GM12875 (cell line): ENCODE measurements around the gene RAI2.

Experiments used
- H3K4me3 ChIP-seq: one replicate; pipeline ENCODE4 v1.5.1; 2011; ENCODE audit warnings: low read depth, low read length, control low read depth
- TF ChIP-seq, protein P1 (sequence below): IDR thresholded peaks from 2 replicates; pipeline ENCODE4 v1.5.1; 2011; ENCODE audit warnings: low read depth, mild to moderate bottlenecking, control low read depth, inconsistent platforms, low read length, moderate library complexity, borderline replicate concordance; ENCODE audit not compliant: insufficient read depth

The RAI2 gene

DNA sequence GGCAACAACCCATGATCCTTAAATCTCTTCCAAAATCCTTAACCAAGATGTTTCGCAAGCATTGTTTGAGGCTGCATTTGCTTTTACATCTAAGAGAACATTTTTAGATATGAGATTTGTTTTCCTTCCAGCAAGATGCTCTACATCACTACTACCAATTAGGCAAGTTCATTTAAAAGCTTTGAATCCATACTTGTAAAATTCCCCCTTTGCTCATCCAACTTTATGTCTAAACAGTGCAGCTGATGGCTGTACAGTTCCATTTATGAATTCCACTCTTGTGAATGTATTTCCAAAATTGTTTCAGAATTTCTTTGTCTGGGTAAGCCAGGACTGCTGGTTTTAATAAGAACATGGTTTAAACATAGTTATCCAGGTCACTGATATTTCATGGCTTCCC lies 31.5 kb downstream of the RAI2 start:
- TF ChIP-seq, protein P1, sequence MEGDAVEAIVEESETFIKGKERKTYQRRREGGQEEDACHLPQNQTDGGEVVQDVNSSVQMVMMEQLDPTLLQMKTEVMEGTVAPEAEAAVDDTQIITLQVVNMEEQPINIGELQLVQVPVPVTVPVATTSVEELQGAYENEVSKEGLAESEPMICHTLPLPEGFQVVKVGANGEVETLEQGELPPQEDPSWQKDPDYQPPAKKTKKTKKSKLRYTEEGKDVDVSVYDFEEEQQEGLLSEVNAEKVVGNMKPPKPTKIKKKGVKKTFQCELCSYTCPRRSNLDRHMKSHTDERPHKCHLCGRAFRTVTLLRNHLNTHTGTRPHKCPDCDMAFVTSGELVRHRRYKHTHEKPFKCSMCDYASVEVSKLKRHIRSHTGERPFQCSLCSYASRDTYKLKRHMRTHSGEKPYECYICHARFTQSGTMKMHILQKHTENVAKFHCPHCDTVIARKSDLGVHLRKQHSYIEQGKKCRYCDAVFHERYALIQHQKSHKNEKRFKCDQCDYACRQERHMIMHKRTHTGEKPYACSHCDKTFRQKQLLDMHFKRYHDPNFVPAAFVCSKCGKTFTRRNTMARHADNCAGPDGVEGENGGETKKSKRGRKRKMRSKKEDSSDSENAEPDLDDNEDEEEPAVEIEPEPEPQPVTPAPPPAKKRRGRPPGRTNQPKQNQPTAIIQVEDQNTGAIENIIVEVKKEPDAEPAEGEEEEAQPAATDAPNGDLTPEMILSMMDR: no peak
- no peak overlapping the region for H3K4me3 ChIP-seq

DNA sequence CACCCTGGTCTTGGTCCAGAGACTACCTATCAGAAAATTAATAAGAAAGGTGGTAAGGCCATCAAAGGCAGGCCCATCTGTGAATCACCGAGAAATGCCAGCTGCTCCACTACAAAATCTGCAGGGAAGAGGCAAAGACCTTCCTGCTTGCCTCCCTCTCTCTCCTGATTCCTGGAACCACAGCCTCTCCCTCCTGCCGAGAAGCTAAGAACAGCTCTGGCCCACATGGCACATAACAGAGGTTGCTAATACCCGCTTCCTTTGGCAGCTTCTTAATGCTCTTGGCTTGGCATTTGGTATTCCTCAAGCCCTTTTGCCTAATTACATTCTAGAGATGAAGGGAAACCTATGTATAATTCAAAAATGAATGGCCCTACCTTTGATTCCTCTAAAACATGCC lies 32.9 kb downstream of the RAI2 start:
- TF ChIP-seq, protein P1: no peak
- no peak overlapping the region for H3K4me3 ChIP-seq

DNA sequence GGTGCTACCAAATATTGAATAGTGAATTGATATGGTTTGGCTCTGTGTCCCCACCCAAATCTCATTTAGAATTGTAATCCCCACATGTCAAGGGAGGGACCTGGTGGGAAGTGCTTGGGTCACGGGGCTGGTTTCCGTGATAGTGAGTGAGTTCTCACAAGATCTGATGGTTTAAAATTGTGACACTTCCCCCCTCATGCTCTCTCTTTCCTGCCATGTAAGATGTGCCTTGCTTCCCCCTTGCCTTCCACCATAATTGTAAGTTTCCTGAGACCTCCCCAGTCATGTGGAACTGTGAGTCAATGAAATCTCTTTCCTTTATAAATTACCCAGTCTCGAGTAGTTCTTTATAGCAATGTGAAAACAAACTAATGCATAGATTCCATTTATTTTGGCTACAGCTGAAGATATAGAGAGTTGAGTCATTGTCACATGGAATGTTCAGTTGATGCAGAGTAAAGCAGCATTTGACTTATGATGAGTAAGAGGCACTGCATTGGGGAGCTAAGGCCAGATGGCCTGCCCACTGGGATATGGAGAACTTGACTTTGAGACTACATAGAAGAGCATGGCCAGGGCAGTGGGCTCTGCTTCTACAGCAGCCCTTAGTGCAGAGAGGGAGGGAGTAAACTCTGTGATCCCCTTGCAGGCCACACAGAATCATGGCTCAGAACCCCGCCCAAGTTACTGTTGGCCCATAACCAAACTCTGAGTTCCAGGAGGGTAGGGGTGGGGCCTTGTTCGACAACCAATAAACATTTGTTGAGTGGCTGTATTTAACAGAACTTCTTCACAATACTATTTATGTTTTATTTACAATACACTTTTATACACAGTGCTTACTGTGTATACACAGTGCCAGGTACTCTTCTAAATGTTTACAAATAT lies 34.2 kb downstream of the RAI2 start:
- H3K4me3 ChIP-seq: no peak overlapping the region
- TF ChIP-seq, protein P1: no peak

DNA sequence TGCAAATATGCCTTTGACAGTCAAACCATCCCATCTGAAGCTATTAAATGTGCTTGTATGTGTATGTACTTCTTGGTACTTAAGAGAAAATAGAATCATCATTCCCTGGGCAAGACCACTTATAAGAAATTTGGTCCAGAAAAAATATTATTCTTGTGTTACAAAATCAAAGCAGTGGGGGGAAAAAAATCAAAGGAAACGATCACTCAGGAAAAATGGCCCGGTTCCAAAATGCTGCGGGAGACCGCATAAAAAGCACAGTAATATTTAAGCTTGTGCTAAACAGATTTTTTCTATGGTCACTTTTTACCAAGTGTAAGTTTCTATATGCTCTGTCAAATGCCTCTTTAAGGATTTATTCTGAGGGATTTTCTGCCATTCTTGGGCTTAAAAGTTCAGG lies 36.1 kb downstream of the RAI2 start:
- TF ChIP-seq, protein P1: no peak
- H3K4me3 ChIP-seq: no peak overlapping the region

DNA sequence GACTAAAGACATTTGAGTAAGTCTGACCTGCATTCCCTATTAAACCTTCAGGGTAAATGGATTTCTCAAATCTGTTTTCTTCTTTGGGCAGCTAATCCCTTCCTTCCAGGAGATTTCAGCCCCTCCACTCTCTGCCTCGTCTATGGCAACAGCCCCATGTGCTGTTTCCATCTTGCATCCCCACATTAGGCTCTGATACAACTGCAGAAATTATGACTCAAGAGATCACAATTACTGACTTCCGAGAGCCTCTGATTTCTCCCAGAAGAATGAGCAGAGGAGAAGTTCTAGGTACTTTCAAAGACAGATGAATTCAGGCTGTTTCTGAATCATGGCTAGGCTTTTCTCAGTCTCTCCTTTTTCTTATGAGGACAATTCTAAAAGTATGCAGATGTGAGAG lies 38.7 kb downstream of the RAI2 start:
- TF ChIP-seq, protein P1: no peak
- H3K4me3 ChIP-seq: no peak overlapping the region

DNA sequence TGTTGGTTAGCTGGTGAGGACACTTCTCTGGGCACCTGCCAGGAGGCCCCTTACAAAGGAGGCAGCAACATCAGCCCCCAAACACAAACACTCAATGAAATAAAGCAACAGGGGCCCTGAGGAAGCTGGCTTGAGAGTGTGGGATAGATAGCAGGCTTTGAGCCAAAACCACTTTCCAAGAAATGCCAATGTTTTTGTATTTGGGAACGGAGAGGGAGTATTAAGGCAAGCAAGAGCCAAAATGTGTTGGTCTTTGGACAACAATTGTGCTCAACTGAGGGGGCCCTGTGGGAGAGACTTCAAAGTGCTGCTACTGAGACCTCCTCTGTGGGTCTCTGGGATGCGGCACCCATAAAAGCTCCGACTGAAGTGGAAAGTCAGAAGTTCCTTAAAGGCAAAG lies 41.0 kb downstream of the RAI2 start:
- TF ChIP-seq, protein P1: no peak
- no peak overlapping the region for H3K4me3 ChIP-seq

DNA sequence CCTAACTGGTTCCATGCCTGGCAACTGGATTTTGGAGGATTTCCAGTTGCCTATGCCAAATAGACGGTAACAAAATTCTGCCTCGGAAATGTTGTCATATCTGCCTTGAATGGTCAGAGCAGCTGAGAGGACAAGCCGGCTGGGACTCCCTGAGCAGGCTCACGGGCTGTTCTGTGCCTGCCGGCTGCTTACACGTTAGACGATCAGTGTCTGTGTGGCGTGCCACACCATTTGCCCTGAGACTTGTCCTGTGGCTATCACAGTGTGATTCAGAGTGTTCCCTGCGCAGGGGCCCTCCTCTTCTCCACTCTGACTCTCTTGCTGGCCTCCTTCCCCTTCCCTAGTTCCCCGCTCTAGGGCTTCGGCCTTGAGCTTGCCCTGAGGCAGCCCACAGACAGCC lies 42.4 kb downstream of the RAI2 start:
- TF ChIP-seq, protein P1: no peak
- H3K4me3 ChIP-seq: no peak overlapping the region
